ENCODE results near the gene RPRD2.
"Not testable (repeated sequence)": the region's sequence is repeated elsewhere in the genome, so short reads cannot be mapped to it uniquely, and the experiment has no call there.

The RPRD2 gene

GRCh38 chr1:150392627-150393026 is 28.7 kb downstream of the RPRD2 start:
- no peak for DNase-seq

GRCh38 chr1:150395115-150395514 is 31.2 kb downstream of the RPRD2 start:
- DNase-seq: not testable (repeated sequence)

- no peak for DNase-seq
These were observed 33.6 kb downstream of the RPRD2 start for GRCh38 chr1:150397392-150398032.

- no peak for DNase-seq
These were observed 40.5 kb downstream of the RPRD2 start for GRCh38 chr1:150404465-150404864.

- DNase-seq: no peak
These were observed 41.7 kb downstream of the RPRD2 start for GRCh38 chr1:150405660-150406059.

GRCh38 chr1:150406483-150406882 is 42.5 kb downstream of the RPRD2 start:
- no peak for DNase-seq

GRCh38 chr1:150407330-150407729 is 43.4 kb downstream of the RPRD2 start:
- DNase-seq: no peak

- DNase-seq: no peak
These were observed 44.9 kb downstream of the RPRD2 start for GRCh38 chr1:150408800-150409199.

GRCh38 chr1:150409504-150410362 is 45.8 kb downstream of the RPRD2 start:
- DNase-seq: no peak

- DNase-seq: no peak
These were observed 46.7 kb downstream of the RPRD2 start for GRCh38 chr1:150410582-150411101.

- DNase-seq: no peak
These were observed 50.6 kb downstream of the RPRD2 start for GRCh38 chr1:150414592-150414991.

GRCh38 chr1:150415800-150416199 is 51.9 kb downstream of the RPRD2 start:
- DNase-seq: no peak

GRCh38 chr1:150420560-150421265 is 56.8 kb downstream of the RPRD2 start:
- DNase-seq: no peak

- no peak for DNase-seq
These were observed 58.6 kb downstream of the RPRD2 start for GRCh38 chr1:150422541-150422940.

GRCh38 chr1:150429805-150430204 is 65.9 kb downstream of the RPRD2 start:
- no peak for DNase-seq

GRCh38 chr1:150441121-150441520 is 77.2 kb downstream of the RPRD2 start:
- no peak for DNase-seq

- DNase-seq: no peak
These were observed 80.3 kb downstream of the RPRD2 start for GRCh38 chr1:150444232-150444631.

GRCh38 chr1:150456146-150456647 is 92.2 kb downstream of the RPRD2 start:
- DNase-seq: no peak

GRCh38 chr1:150464422-150464826 is 100.5 kb downstream of the RPRD2 start:
- peak; percentile 42 for DNase-seq

GRCh38 chr1:150466964-150467363 is 103.0 kb downstream of the RPRD2 start:
- DNase-seq: no peak

- DNase-seq: no peak
These were observed 105.3 kb downstream of the RPRD2 start for GRCh38 chr1:150469291-150469690.

GRCh38 chr1:150472601-150473200 is 108.8 kb downstream of the RPRD2 start:
- DNase-seq: no peak

- DNase-seq: no peak
These were observed 109.7 kb downstream of the RPRD2 start for GRCh38 chr1:150473659-150474058.
